ENCODE data around the gene OLFML2B.
A peak's percentile ranks its signal among the peaks of the same experiment; 100 is the strongest.

Gene OLFML2B

DNA sequence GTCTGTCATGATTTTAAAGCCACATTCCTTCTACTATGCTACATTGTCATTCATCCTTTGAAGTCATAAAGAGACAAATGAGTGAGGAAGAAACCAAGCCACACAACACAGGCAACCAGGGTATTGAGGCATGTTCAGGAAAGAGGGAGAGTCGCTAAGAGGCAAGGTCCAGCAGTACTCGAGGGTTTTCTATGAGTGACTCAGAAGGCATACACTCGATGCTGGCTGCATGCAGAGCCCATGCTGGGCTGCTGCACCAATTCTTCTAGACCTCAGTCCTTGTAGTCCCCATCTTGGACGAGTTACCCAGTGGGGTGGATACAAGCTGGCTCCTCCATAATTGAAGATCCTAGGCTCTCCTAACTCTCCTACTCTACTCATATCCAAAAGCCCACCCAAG, 57.6 kb downstream of the OLFML2B start:
- TF ChIP-seq POLR2A (IDR thresholded peaks at IDR 0.05; ENCODE audit: low read depth, low read length), result no peak
- DNase-seq (ENCODE audit: insufficient read length, low spot score) (no peak), FAIRE-seq (no peak)

DNA sequence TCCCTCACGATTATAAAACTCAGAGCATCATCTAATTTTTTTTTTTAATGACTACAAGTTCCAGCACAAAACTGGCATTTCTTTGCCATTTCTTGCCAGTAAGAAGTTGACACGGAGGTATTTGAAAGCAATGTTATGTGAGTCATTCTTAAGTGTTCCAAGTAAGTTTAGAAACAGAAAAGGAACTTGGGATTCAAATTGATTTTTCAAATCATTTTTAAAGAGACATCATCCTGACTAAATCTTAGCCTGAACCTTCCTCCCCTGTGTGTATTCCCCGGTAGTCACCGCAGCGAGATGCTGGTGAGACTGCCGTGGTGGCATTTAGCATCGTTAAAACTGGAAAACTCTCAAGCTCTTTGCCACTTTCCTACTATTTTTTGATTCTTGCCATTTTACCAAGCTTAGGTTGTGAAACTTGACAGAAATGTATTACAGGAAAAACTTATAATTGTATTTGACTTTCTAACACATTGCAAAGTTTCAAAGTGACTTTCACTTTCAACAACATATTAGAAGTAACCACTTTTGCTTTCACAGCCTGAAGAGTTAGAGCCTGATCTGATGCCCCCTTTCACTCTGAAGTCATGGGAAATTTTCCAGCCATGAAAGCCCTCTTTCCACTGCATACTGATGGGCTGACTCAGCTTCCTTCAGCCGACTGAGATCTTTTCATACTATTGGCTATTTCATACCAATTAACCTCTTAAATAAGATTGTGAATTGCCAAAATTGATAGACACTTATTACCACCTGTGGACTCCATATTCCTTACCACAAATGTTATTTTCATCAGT, 61.4 kb downstream of the OLFML2B start:
- no peak for TF ChIP-seq POLR2A (IDR thresholded peaks at IDR 0.05; ENCODE audit: low read depth, low read length)
- DNase-seq (ENCODE audit: insufficient read length, low spot score) (peak; percentile 54), FAIRE-seq (no peak)

DNA sequence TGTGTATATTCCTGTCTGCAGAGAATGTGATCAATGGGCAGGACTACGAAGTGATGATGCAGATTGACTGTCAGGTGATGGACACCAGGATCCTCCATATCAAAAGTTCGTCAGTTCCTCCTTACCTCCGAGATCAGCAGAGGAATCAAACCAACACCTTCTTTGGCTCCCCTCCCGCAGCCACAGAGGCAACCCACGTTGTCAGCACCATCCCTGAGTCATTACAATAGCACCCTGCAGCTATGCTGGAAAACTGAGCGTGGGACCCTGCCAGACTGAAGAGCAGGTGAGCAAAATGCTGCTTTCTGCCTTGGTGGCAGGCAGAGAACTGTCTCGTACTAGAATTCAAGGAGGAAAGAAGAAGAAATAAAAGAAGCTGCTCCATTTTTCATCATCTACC, 65.2 kb downstream of the OLFML2B start:
- TF ChIP-seq POLR2A (IDR thresholded peaks at IDR 0.05; ENCODE audit: low read depth, low read length), result no peak
- FAIRE-seq (peak; percentile 70), DNase-seq (ENCODE audit: insufficient read length, low spot score) (peak; percentile 34)

DNA sequence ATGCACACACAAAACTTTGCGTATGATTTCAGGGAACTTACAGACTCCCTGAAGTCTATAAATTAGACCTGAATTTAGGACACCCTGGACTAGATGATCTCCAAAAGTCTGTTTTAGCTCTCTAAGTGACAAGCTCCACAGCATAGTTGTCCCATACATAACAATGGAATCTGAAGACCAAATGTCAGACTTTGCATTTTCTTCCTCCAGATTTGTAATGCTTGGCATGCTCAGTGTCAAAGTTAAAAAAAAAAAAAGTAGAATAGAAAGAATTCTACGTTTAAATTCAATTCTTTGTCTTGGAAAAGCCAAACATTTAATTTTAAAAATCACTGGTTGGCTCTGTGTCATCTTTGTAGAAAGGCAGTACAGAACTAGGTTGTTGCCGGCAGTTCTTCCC, 66.7 kb downstream of the OLFML2B start:
- FAIRE-seq (no peak), DNase-seq (ENCODE audit: insufficient read length, low spot score) (no peak)
- no peak for TF ChIP-seq POLR2A (IDR thresholded peaks at IDR 0.05; ENCODE audit: low read depth, low read length)

DNA sequence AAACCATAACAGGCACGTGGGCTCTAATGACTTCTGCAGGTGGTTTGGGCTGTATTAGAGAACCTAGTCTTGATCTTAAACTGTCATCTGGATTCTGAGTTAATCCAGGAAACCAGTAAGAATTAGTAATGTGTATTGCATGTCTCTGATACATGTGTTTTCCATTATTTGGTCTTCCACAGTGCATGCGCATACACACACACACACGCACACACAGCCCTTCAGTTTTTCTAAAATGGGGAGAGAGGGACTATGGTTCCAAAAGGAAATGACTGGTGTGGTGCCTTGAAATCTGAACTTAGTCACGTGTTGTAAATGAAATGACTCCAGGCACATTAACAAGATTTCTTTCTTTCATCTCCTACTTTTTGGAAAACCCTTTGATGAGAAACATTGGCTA, 67.6 kb downstream of the OLFML2B start:
- no peak for FAIRE-seq
- TF ChIP-seq POLR2A (IDR thresholded peaks at IDR 0.05; ENCODE audit: low read depth, low read length), result no peak
- DNase-seq (ENCODE audit: insufficient read length, low spot score), result no peak

DNA sequence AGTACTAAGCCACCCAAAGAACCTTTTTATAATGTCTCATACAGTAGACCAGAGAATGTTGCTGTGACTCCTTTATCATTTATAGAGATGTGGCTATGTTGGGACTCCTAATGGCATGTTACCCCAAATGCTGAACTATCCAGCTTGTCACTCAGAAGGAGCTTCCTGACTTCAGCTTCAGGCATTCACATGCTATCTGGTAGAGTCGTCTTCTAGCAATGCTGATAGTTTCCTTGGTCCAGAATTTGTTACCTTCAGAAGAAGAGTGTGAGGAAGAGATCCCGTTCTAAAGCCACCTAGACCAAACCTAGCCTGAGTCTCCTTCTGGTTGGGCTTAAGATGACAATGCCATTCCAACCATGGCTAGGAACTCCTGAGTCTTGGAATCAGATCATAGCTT, 68.1 kb downstream of the OLFML2B start:
- DNase-seq (ENCODE audit: insufficient read length, low spot score) (no peak), FAIRE-seq (no peak)
- TF ChIP-seq POLR2A (IDR thresholded peaks at IDR 0.05; ENCODE audit: low read depth, low read length), result no peak

DNA sequence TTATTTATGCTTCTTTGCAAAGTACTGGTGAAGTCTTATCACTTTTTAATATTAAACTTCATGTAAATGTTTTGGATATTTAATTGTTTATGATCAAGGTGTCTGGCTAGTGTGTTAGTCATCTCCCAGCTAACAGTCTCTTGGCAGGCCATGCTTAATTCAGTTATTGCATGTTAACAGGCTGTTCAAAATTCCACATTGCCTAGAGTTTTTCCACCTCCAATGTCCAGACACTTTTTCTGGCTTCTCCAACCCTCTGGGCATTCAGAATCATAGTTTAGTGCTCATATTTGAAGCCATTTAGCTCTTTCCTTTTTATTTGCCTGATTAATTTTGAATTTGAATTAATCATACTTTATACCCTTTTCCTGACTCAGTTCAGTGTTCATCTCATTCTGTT, 69.2 kb downstream of the OLFML2B start:
- FAIRE-seq (no peak), DNase-seq (ENCODE audit: insufficient read length, low spot score) (no peak)
- no peak for TF ChIP-seq POLR2A (IDR thresholded peaks at IDR 0.05; ENCODE audit: low read depth, low read length)

DNA sequence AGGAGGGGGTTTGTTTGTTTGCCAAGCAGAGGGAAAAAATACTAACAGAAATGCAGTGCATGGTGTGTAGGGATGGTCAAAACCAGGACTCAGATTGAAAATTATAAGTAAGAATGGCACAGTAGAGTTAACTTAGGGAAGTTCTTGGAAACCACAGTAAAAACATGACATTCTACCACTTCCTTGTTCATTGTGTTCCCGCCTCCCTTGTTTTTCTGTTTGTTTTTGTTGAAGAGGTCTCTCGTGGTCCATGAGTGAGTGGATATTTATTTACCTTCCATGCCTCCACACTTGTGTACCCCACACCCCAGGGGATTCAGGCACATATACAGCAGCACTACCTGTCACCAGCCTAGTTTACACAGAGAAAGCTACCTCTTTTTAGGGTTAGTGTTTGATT, 69.6 kb downstream of the OLFML2B start:
- no peak for FAIRE-seq
- TF ChIP-seq POLR2A (IDR thresholded peaks at IDR 0.05; ENCODE audit: low read depth, low read length), result no peak
- no peak for DNase-seq (ENCODE audit: insufficient read length, low spot score)

DNA sequence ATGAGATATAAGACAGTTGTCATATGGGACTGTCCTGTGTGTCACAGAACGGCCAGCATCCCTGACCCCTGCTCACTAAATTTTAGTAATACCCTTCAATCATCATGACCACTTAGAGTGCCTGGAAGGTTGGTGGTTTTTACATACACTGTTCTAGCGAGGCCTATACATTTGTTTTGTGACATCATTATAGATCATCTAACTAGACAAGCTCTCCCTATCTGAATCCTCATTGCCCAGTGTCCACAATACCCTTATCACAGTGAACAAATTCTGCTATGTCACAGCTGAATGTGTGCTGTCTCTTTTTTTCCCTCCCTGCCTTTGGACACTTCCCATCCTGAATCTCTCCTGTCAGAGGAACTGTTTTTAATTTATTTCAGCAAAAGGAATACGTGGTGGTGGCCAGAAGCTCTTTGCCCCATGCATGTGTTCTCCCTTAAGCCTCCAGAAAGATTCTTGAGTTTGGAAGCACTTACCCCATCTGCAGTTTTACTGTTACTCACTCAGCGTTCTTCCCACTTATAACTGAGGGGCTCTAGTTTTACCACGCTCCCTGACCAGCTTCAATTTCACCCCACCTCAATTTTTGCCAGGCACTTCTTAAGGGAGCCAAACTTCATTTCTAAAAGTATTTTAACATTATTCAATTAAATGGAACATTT, 70.3 kb downstream of the OLFML2B start:
- no peak for TF ChIP-seq POLR2A (IDR thresholded peaks at IDR 0.05; ENCODE audit: low read depth, low read length)
- FAIRE-seq (no peak), DNase-seq (ENCODE audit: insufficient read length, low spot score) (no peak)

DNA sequence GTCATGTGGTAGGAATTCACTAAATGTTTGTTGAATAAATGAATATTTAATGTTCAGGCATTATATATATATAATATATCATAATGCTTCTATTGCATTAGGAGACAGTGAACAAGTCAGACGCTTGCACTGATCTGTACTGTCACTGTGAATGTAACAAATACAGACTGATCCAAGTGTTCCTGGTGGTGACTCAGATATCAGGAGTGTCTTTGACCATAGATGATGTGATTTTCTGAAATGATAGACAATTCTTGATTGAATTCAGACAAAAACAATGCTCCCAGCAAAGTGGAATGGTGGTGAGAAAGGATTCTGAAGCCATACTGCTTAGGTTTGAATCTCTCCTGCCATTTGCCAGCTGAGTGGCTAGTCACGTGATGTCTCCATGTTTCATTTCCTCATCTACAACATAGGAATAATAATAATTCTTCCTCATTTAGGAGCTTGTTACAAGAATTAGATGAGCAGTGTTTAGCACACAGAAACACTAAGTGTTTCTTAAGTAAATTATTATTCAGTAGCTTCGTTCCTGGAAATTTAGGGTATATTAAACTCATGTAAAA, 71.0 kb downstream of the OLFML2B start:
- no peak for TF ChIP-seq POLR2A (IDR thresholded peaks at IDR 0.05; ENCODE audit: low read depth, low read length)
- DNase-seq (ENCODE audit: insufficient read length, low spot score), result no peak
- no peak for FAIRE-seq

DNA sequence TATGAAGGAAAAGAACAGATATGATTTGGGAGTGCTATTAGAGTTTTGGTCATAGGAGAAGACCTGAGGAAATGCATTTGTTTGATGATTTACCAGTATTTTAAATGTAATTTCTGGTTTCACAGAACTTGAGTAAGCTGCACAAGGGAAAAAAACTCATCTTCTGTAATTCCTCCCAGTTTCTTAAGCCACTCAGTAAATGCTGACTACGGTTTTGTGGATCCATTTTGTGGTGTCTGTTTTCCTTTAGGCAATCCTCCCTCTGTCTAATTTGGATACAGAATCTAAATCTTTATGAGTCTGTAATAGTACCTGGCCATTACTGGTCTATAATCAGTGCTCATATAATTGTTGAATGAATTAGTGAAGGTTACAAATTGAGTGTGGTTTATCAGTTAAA, 72.0 kb downstream of the OLFML2B start:
- TF ChIP-seq POLR2A (IDR thresholded peaks at IDR 0.05; ENCODE audit: low read depth, low read length), result no peak
- FAIRE-seq (no peak), DNase-seq (ENCODE audit: insufficient read length, low spot score) (no peak)

DNA sequence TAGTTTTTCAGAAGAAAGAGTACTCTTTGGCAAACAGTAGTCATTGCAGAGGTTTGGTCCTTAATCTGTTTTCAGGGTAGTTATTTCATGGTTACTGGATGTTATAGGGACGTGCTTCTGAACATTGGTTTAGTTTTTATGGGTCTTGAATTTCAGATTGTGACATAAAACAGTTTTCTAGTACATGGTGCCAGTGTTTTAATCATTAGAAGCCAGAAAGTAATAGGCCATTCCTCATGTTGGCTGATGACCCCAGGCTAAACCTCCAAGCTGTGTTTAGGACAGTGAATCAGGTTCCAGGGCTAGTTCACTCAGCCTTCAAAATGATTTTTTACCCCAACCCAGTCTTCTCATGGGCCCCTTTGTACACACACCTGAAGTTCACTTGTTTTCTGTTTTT, 73.3 kb downstream of the OLFML2B start:
- FAIRE-seq, result no peak
- no peak for TF ChIP-seq POLR2A (IDR thresholded peaks at IDR 0.05; ENCODE audit: low read depth, low read length)

DNA sequence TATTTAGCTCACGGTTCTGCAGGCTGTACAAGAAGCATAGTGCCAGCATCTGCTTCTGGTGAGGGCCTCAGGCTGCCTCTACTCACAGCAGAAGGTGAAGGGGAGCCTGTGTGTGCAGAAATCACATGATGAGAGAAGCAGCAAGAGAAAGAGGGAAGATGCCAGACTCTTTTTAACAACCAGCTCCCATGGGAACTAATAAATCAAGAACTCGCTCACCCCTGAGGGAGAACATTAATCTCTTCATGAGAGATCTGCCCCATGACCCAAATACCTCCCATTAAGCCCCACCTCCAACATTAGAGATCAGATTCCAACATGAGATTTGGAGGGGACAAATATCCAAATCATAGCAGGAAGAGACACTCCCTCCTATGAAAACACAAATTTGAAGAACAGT, 74.1 kb downstream of the OLFML2B start:
- no peak for TF ChIP-seq POLR2A (IDR thresholded peaks at IDR 0.05; ENCODE audit: low read depth, low read length)
- no peak for DNase-seq (ENCODE audit: insufficient read length, low spot score)
- FAIRE-seq, result no peak

More for the DNA sequence above, 73.3 kb downstream of the OLFML2B start:
- DNase-seq (ENCODE audit: insufficient read length, low spot score), result no peak

DNA sequence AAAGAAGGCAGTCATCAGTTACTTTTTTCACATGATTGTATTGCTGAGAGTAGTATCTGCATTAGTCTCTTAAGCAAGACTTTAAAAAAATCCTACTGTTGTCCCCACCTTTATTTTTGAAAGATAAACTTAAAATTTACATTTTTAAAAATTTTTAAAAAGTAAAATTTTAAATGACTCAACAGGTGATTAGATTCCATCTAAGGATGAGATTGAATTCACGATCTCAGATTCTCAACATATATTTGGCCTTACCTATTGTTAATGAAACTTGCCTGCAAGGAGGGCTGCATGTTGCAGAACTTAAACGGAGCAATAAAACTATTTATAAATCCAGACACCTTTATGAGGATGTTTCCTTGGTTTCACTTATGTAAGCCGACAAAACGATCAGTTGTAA, 75.2 kb downstream of the OLFML2B start:
- no peak for FAIRE-seq
- TF ChIP-seq POLR2A (IDR thresholded peaks at IDR 0.05; ENCODE audit: low read depth, low read length), result no peak

More for the DNA sequence above, 75.2 kb downstream of the OLFML2B start:
- DNase-seq (ENCODE audit: insufficient read length, low spot score), result no peak

Data from H54 (cell line).